DMS 273 treated with DMSO at 0.1 percent for 48 hours (cell line): Measurements from ENCODE around the gene NLRC5.
"Not testable (repeated sequence)": the region's sequence is repeated elsewhere in the genome, so short reads cannot be mapped to it uniquely, and the experiment has no call there.

Source experiments
- DNase-seq: peaks from one replicate; lab custom pipeline; 2025; lab: John Stamatoyannopoulos, UW

The NLRC5 gene

GRCh38 chr16:57003439-57004386 is 14.4 kb downstream of the NLRC5 start:
- no peak for DNase-seq

DNA sequence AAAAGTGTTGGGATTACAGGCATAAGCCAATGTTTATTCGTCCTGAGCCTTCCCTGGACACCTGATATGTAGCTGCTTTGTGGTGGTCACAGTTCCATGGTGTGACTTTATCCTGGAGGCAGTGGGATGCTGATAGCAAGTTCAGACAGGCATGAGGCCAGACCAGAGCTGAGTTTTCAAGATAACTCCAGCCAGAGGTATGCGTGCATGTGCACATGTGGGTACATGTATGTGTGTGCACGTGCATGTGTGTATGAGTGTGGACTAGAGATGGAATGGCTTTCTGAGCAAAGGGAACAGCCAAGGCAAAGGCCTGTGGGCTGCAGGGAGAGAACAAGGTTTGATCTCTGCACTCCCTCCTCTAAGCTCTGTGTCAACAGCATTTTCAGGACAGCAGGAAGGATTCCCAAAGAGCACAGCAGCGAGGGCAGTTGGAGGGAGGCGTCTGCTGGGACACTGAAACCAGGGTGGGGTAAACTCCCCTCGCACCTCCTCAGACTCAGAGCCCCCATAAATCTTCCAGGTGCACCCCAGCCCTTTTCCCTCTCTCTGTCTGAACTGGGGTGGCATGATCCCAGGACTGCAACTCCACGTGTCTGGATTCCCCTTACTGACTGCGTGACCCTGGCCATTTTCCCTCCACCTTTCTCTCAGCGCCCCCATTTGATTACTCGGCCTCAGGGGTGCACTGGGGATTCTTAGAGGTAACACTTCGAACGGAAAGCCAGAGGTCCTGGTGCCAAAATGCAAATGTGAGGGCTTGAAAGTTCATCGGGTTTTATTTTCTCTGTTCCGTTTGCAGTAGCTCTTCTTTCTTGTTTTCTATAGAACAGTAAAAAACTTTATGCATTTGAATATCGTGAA is 15.3 kb downstream of the NLRC5 start:
- DNase-seq = no peak

- not testable (repeated sequence) for DNase-seq
Measured at GRCh38 chr16:57005597-57005996, 16.2 kb downstream of the NLRC5 start.

DNA sequence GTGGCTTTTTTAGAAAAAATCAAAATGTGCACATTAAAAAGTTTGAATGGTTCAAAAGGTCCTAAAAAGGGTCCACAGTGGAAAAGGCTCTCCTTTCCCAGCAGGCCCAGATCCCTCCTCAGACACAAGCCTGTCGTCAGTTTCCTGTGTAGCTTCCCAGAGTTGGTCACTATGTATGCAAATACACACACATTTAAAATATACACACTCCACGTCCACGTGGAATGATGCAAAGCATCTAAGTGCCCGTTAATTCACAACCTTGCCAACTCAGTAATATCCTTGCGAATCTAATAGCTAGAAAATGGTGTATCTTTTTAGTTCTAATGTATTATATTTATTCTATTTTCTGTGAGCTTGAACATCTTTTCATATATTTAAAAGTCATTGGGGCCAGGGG is 17.7 kb downstream of the NLRC5 start:
- no peak for DNase-seq

- DNase-seq = no peak
Measured at GRCh38 chr16:57007530-57007929, 18.2 kb downstream of the NLRC5 start.

DNA sequence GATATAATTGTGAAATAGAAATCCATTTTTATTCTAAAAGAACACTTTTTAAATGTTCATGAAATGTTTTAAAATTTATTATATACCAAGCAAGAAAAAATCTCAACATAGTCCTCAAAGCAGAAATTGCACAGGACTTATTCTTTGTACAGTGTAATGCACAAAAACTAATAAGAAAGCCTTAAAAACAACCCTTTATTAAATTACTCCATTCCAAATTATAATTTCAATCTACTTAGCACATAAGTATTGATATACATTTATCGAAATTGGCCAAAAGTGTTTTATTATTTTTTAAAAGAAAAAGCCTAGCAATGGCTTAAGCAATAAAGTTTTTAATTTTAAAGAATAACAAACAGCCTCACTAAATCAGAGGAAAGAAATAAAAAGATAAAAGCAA is 19.1 kb downstream of the NLRC5 start:
- DNase-seq = no peak

DNA sequence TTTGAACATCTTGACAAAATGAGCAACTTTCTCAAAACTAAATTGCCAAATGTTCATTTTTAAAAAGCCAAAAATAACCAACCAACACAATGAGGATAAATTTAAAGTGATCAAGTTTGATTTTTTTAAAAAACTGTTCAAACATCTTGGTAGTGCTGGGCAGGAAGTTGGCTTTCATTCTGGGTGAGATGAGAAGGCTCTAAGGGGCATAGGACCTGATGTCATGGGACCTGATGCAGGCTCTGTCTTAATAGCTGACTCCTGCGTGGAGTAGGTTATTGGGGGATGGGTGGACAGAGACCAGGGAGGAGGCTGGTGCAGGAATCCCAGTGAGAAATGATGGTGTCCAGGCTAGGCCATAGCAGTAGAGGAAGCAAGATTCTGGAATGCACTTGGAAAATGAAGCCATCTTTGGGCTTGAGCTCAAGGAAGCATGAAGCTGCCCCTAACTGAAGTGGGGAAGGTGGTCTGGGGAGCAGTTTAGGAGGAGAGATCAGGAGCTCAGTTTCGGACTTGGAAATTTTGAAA is 20.4 kb downstream of the NLRC5 start:
- no peak for DNase-seq

DNA sequence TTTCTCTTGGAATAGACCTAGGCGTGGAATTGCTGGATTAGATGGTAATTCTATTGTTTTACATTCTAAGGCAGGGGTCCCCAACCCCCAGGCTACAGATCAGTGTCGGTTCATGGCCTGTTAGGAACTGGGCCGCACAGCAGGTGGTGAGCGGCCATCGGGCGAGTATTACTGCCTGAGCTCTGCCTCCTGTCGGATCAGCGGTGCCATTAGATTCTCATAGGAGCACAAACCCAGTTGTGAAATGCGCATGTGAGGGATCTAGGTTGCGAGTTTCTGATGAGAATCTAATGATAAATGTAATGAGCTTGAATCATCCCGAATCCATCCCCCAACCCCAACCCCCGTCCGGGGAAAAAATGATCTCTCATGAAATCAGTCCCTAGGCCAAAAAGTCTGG is 23.0 kb downstream of the NLRC5 start:
- no peak for DNase-seq

- no peak for DNase-seq
Measured at GRCh38 chr16:57013229-57013628, 23.9 kb downstream of the NLRC5 start.

GRCh38 chr16:57013902-57014301 is 24.5 kb downstream of the NLRC5 start:
- no peak for DNase-seq

DNA sequence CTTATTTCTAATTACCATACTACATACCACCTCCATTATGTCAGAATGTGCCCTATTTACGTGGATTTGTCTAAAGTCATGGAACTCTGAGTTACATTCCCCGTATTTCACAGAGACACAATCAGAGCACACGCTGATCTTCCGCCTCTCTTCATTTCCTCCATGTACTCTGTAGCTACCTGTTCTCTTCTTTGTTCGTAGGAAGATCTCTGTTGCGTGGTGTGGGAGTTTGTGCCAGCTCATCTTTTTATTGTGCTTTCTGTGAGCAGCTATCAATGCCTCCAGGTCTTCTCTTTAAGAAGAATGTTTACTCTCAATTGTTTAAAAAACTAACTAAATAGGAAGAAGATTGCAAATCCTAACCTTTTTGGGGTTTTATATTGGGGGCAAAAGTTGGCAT is 26.9 kb downstream of the NLRC5 start:
- DNase-seq = no peak

- no peak for DNase-seq
Measured at GRCh38 chr16:57016831-57017230, 27.5 kb downstream of the NLRC5 start.

DNA sequence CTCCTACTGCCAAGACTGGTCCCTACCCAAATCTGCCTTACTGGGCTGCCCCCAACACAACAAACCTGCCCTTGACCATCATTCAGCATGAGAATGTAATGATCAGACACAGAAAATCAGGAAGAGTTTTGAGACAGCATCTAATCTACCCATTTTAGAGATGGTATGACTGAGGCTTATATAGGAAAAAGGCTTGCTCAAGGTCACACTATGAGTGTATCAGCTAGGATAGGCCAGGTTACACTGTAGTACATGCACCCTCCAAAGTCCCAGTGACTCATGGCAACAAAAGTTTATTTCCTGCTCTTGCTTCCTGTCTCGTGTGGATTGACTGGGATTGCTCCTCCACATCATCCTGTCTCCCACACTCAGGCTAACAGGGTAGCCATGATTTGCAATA is 27.9 kb downstream of the NLRC5 start:
- DNase-seq = no peak

GRCh38 chr16:57019746-57020145 is 30.4 kb downstream of the NLRC5 start:
- no peak for DNase-seq

GRCh38 chr16:57020651-57021050 is 31.3 kb downstream of the NLRC5 start:
- no peak for DNase-seq

DNA sequence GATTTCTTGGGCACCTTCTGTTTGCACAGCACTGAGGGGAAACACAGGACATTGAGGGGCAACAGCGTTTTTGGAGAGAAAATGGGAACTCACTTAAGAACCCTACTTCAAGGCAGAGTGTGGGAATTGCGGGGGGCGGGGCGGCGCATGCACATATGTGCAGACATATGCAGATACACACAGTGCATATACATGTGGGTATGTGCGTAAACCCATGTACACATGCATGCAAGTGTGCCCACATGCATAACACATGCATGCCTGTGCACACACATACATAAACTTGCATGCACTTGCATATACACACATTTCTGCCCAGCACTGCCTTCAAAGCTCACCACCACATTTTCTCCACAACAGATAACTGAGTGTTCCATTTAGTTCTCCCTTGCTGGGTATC is 32.4 kb downstream of the NLRC5 start:
- DNase-seq = no peak

- no peak for DNase-seq
Measured at GRCh38 chr16:57022445-57022844, 33.1 kb downstream of the NLRC5 start.

GRCh38 chr16:57023541-57024249 is 34.3 kb downstream of the NLRC5 start:
- no peak for DNase-seq

GRCh38 chr16:57024894-57025680 is 35.7 kb downstream of the NLRC5 start:
- no peak for DNase-seq

DNA sequence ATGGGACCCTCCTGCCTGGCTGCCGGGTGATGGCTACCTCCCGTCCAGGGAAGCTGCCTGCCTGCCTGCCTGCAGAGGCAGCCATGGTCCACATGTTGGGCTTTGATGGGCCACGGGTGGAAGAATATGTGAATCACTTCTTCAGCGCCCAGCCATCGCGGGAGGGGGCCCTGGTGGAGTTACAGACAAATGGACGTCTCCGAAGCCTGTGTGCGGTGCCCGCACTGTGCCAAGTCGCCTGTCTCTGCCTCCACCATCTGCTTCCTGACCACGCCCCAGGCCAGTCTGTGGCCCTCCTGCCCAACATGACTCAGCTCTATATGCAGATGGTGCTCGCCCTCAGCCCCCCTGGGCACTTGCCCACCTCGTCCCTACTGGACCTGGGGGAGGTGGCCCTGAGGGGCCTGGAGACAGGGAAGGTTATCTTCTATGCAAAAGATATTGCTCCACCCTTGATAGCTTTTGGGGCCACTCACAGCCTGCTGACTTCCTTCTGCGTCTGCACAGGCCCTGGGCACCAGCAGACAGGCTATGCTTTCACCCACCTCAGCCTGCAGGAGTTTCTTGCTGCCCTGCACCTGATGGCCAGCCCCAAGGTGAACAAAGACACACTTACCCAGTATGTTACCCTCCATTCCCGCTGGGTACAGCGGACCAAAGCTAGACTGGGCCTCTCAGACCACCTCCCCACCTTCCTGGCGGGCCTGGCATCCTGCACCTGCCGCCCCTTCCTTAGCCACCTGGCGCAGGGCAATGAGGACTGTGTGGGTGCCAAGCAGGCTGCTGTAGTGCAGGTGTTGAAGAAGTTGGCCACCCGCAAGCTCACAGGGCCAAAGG is 36.8 kb downstream of the NLRC5 start:
- no peak for DNase-seq

GRCh38 chr16:57026778-57027062 is 37.4 kb downstream of the NLRC5 start:
- DNase-seq = no peak
